GM15510 (cell line): Measurements from ENCODE around the gene QTRT2.

Experiments used
- POLR2A ChIP-seq: IDR thresholded peaks from 3 replicates; pipeline ENCODE4 v1.6.1; 2011; ENCODE audit warnings: borderline replicate concordance; ENCODE audit not compliant: insufficient read length; ENCODE audit errors: extremely low read depth

Gene QTRT2

GRCh38 chr3:114128826-114129225 is 72.3 kb downstream of the QTRT2 start:
- TF ChIP-seq POLR2A = no peak

GRCh38 chr3:114132500-114132899 is 76.0 kb downstream of the QTRT2 start:
- TF ChIP-seq POLR2A = no peak

GRCh38 chr3:114133947-114134346 is 77.4 kb downstream of the QTRT2 start:
- no peak for TF ChIP-seq POLR2A
